H4 (cell line): ENCODE measurements around the gene KIF19. TPM values are rescaled to one million over a fixed set of nuclear protein-coding genes. Genes with fewer than 3 reads are reported as not detected.
"Not testable (repeated sequence)": the region's sequence is repeated elsewhere in the genome, so short reads cannot be mapped to it uniquely, and the experiment has no call there.

Experiments
- DNase-seq: peaks from one replicate; pipeline ENCODE4 v3.0.0-alpha.2; 2015; ENCODE audit warnings: low spot score
- total RNA-seq: library from RNA; depleted of rRNA; stranded (reverse); fragments of >200 nt; shearing (Covaris generic); gene quantifications from 2 replicates; pipeline ENCODE4 v1.2.3, GENCODE V29; 2014; rRNA removed

Gene KIF19, protein sequence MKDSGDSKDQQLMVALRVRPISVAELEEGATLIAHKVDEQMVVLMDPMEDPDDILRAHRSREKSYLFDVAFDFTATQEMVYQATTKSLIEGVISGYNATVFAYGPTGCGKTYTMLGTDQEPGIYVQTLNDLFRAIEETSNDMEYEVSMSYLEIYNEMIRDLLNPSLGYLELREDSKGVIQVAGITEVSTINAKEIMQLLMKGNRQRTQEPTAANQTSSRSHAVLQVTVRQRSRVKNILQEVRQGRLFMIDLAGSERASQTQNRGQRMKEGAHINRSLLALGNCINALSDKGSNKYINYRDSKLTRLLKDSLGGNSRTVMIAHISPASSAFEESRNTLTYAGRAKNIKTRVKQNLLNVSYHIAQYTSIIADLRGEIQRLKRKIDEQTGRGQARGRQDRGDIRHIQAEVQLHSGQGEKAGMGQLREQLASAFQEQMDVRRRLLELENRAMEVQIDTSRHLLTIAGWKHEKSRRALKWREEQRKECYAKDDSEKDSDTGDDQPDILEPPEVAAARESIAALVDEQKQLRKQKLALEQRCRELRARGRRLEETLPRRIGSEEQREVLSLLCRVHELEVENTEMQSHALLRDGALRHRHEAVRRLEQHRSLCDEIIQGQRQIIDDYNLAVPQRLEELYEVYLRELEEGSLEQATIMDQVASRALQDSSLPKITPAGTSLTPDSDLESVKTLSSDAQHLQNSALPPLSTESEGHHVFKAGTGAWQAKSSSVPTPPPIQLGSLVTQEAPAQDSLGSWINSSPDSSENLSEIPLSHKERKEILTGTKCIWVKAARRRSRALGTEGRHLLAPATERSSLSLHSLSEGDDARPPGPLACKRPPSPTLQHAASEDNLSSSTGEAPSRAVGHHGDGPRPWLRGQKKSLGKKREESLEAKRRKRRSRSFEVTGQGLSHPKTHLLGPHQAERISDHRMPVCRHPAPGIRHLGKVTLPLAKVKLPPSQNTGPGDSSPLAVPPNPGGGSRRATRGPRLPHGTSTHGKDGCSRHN
- not detected in 2 replicates for total RNA-seq

DNA sequence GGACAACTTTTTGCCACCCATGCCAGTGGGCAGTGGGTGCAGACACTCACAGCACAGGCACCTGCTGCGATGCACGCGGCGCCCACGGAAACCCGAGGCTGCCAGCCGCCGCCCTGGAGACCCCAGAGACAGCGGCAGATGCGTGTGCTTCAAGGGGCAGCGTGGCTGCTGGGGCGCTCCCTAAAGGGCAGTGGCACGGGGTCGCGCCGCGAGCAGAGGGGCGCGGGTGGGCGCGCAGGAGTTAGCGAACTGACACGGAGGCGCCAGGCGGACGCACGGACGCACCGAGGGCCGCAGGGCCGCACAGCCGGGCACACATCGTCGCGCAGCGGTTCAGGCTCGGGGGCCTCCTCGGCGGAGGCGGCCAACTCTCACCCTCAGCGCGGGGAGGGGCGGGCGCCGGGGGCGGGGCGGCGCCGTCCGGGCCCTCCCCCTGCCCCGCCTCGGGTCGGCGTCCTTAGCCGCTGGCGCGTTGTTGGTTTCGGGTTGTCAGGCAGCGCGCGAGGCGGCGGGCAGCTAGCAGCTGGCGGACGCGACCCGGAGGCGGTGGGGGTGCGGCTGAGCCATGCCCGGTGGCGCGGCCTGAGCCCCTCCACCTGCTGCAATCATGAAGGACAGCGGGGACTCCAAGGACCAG, at the start of gene KIF19:
Gene KIF19, plus strand, starts transcription at position 484 of the 637 bp plus-strand sequence. Its CDS starts 124 bp downstream, at position 608.
- no peak for DNase-seq

DNA sequence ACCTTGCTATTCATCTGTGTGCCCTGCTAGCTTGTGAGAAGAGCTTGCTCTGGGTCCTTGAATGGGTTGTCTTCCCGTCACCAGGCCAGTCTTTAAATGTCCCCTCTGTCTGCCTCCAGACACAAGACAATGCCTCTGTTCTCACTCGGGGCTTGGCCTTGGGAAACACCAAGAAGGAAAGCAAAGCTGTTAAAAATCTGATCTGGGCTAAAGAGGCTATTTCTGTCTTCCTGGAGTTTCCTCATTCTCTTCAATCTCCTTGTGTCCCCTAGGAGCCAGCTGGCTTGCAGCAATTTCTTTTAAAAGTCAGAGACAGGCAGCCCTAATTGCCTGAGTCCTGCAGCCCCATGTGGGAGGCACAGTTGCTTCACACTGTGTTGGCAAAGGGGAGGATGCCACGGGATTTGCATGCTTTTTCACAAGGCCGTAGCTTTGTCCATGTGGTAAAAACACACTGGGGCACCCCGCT, 49.5 kb upstream of the KIF19 start:
- DNase-seq: no peak

DNA sequence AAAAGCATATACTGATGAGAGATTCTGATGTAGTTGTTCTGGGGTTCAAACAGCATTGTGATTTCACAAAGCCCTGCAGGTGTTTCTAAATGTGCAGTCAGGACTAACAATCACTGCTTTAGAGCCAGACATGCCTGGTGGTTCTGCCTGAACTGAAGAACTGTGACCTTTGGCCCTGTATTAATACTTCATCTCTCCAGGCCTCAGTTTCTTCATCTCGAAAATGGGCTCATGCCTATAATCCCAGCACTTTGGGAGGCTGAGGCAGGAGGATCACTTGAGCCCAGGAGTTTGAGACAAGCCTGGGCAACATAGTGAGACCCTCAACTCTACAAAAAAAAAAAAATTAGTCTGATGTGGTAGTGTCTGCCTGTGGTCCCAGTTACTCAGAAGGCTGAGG, 48.1 kb upstream of the KIF19 start:
- DNase-seq: no peak

DNA sequence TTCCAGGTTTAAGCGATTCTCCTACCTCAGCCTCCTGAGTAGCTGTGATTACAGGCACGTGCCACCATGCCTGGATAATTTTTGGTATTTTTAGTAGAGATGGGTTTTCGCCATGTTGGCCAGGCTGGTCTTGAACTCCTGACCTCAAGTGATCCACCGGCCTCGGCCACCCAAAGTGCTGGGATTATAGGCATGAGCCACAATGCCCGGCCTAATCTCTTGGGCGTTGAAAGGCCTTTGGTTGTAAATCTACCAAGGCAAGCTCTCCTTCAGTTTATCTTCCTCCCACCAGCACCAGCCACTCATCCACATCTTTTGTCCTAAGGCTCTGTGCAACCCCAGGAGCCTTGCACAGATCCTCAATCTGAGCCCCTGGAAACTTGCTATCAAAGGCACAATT, 46.4 kb upstream of the KIF19 start:
- not testable (repeated sequence) for DNase-seq

DNA sequence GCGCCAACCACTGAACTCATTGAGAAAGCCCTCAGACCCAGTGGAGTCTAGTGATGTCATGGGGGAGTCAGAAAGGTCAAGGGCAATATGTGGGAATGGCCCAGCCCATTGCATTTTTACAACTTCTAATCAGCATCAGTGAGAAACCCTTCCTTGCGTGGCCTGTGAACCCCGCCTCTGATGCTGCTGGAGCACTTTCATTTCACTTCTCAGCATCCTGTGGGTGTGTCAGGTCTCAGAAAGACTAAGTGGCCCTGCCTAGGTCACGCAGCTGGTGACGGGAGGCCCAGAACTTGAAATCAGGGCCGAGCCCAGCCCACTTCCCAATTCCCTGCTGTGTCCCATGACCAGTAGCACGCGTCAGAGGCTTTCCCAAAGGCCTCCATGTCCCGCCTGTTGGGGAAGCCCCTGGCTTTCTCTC, 45.9 kb upstream of the KIF19 start:
- no peak for DNase-seq

DNA sequence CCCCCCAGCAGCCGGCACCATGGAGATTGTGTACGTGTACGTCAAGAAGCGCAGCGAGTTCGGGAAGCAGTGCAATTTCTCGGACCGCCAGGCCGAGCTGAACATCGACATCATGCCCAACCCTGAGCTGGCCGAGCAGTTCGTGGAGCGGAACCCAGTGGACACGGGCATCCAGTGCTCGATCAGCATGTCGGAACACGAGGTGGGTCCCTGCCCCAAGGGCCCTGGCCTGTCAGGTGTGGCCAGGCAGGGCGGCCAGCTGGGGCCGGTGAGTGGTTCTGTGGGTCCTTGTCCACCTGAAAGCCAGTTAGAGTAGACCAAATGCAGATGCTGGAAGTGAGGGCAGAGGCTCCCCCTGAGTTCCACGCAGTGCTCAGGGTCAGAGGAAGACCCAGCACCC, 44.2 kb upstream of the KIF19 start:
- DNase-seq: no peak

DNA sequence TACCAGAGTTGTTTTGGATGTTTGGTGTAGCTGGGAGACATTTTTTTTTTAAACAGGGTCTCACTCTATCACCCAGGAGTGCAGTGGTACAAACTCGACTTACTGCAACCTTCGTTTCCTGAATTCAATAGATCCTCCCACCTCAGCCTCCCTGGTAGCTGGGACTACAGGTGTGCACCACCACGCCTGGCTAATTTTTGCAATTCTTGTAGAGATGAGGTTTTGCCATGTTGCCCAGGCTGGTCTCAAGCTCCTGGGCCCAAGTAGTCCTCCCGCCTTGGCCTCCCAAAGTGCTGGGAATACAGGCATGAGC, 43.8 kb upstream of the KIF19 start:
- DNase-seq: not testable (repeated sequence)

DNA sequence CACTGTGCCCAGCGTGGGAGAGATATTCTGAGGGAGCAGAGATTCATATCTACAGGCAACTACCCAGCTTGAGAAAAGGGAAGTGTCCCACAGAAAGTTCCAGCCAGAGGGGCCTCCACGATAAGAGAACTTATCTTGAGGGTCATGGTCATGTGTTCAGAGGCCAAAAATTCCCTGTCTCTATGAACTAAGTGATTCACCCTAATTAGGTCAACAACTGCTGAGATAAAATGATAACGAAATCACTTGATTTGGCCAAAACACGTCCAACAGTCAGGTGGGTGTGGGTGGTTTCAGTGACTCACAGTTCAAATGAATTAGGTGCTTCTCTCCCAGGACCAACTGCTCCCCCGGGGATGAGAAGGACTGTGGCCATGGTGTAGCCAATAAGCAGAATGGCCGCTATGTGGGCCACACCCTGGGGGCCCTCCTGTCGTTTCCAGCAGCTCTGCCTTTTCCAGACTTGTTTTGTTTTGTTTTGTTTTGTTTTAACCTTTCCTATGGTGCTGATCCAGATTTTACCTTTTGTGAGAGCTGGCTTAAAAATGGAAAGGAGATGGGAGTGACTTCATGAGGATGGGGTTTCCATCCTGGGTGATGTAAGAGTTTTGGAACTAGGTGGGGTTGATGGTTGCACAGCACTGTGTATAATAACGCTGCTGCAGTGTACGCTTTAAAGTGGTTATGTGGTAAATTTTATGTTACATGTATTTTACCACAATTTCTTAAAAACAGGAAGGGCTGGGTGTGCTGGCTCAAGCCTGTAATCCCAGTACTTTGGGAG, 43.2 kb upstream of the KIF19 start:
- peak; percentile 81 for DNase-seq

DNA sequence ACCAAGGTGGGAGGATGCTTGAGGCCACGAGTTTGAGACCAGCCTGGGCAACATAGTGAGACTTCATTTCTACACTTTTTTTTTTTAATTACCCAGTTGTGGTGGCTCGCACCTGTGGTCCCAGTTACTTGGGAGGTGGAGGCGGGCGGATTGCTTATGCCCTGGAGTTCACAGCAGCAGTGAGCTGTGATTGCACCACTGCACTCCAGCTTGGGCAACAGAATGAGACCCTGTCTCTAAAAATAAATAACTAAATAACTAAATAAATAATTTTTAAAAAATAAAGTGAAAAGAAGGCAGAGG, 42.7 kb upstream of the KIF19 start:
- no peak for DNase-seq

DNA sequence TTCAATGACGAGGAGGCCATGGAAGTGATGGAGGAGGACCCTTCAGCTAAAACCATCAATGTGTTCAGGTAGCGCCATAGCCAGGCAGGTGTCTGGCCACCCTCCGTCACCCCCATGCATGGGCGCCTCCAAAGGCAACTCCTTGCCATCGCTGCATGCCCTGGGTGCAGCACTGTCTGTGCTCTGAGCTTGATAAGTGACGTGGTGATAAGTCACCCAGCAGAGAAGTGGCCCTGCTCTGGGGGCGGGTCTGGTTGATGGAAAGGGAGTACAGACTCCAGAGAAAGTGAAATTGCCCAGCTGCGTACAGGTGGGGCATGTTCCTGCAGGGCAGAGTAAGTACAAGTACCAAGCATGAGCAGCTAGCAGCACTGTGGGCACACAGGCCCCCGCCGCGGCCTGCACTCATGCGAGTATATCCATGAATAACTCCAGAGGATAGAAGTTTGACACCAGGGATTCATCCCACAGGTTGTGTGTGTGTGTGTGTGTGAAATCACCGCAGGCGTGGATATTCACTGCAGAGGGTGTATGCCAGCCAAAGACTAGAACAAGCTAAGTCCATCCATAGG, 38.9 kb upstream of the KIF19 start:
- no peak for DNase-seq

DNA sequence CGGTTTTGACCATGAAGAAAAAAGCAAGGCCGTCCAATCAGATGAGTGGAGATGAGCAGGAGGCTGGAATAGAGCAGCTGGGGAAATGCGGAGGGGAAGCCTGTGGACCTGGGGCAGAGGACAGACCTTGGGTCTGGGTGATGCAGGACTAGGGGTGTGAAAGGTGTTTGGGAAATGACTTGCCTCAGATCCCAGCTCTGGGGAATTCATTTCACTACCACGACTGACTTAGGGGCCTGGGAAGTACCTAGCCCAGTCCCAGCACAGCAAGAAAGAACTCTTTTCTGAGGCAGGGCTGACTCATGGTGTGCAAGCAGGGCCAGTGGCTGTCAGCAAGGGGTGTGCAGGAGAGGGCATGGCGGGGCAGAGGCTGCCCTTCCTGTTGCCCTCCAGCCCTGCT, 37.2 kb upstream of the KIF19 start:
- DNase-seq: no peak

DNA sequence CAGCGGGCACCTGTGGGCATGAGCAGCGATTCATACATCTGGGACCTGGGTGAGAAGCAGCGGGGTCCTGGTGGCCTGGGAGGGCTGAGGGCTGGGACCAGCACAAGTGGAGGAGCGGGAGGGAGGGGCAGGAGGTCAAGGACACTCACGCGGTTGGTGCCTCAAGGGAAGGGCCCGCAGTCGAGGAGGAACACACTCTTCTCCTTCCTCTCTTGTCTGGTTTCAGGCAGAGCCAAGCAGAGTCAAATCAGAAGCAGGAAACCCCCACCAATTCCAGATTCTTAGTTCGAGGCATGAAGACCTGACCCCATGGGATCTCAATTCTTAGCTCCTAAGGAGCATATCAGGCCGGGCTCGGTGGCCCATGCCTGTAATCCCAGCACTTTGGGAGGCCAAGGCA, 36.3 kb upstream of the KIF19 start:
- no peak for DNase-seq

DNA sequence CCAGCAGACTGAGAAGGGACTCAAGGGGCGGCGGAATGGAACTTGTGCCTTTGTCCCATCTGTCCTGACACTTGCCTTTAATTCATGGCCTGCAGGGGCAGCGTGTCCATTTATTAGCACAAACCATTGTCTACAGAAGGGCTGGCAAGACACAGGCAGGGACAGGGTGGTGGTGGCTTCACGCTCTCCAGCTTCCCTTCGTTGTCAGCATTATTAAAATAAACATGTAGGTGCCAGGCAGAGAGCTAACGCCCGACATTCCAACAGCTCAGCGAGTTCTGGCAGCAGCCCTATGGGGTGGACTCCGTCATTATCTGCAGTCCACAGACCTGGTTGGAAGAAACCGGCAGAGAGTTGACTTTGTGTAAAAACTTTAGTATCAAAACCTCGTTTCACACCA, 35.7 kb upstream of the KIF19 start:
- DNase-seq: no peak

DNA sequence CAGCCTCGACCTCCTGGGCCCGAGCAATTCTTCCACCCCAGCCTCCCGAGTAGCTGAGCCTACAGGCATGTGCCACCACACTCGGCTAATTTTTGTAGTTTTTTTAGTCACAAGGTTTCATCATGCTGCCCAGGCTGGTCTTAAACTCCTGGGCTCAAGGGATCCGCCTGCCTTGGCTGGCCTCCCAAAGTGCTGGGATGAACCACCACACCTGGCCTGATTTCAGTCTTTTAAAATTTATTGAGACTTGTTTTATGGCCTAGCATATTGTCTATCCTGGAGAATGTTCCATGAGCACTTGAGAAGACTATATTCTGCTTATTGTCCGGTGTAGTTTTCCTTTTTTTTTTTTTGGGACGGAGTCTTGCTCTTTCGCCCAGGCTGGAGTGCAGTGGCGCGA, 33.5 kb upstream of the KIF19 start:
- no peak for DNase-seq

DNA sequence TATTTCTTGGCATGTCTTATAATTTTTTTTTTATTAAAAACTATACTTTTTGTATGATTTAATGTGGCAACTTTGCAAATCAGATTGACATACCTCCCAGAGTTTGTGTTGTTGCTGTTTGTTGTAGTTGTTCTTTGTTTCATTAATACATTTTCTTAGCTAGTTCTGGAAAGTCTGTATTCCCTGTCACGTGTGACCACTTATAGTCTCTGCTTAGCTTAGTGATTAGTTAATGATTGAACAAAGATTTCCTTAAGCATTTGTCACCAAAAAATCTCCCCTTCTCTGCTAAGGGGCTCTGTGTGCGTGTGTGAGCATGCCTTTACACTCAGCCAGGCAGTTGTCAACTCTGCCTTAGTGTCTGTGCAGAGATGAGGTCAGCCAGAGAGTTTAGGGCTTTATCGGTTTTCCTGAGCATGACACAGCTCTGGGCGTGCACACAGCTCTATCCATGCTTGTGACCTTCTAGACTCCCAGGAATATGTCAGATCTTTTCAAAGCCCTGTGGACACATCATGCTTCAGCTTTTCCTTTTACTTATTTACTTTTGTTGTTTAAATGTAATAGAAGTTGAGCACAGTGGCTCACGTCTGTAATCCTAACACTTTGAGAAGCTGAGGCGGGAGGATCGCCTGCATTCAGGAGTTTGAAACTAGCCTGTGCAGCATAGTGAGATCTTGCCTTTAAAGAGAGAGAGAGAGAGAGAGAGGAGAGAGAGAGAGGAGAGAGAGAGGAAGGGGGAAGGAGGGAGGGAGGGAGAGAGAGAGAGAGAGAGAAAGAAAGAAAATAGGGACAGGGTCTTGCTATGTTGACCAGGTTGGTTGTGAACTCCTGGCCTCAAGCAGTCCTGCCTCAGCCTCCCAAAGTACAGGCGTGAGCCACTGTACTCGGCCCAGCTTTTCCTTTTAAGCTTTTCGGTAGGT, 30.1 kb upstream of the KIF19 start:
- DNase-seq: no peak

DNA sequence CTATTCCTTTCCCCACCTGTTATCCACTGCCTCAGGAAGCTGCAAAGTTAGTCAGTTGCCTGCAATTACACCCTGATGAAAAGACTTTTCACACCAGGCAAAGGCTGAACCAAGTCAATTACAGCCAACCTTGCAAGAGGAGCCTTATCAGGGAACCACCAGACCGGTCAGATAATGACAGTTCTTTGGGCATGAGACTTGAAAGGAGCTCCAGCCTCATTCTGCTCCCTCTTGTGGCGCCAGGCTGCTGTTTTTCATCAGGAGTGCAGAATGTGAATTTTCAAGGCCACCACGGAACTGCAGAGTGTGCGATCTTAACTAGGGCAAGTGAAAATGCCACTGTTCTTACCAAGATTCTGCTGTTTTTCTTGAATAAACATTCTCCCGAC, 29.5 kb upstream of the KIF19 start:
- peak; percentile 67 for DNase-seq

DNA sequence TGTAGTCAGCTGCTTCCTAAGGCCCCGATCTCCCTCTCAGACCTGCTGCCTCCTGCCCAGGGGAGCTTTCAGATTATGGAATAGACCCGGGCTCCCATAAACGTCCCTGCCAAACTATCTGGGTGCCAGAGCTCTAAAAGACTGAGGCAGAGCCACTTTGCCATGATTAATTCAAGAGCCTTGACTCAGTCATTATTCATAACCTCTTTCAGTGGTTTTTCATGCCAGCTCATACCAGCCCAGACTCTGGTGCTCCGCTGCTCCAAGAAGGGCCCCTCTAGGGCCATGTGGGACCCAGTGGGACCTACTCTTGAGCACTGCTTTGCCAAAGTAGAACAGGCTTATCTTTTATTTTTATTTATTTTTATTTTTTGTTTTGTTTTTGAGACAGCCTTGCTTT, 28.1 kb upstream of the KIF19 start:
- DNase-seq: no peak

DNA sequence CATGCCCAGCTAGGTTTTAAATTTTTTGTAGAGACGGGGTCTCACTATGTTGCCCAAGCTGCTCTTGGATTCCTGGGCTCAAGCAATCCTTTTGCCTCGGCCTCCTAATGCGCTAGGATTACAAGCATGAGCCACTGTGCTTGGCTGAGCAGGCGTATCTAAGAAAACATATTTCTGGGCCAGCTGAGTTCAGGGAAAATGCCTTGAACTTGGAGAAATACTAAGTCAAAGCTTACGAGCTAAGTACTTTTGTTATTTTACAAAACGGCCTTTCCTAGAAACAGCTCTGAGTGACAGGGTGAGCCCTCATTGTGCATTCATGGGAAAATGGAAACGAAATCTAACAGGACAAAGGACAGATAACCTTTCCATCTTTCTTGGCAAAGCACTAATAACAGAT, 27.2 kb upstream of the KIF19 start:
- DNase-seq: no peak

DNA sequence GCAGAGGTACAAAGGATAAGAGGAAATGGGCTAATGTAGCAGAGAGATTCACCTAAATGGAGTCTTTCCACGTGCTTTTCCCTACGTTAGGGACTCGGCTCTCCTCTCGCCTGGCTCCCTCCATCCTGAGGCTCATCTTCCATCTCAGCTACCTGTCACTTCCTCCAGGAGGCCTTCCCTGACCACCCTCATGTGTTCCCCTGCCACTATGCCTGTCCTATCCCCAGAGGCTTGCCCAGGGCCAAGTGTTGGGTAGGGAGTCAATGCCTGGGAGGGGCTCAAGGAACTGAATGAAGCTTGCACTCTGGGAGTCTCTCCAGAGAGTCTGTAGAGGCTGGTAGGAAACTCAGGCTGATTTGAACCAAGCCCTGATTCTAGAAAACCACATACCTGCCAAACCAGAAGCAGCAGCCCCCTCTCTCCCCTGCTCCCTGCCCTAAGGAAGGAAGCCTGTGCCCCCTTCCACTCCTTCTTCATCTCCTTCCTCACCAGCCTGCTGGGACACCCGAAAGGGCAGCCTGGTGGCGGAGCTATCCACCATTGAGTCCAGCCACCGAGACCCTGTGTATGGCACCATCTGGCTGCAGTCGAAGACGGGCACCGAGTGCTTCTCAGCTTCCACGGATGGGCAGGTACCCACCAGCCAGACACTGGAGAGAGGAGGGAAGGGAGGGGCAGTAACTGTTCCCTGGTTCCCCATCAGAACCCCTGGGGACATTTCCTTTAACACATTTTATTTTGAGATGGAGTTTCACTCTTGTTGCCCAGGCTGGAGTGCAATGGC, 26.6 kb upstream of the KIF19 start:
- no peak for DNase-seq
